NCI-H128 (cell line): Measurements from ENCODE around the gene CCDC87.
"Not testable (repeated sequence)": the region's sequence is repeated elsewhere in the genome, so short reads cannot be mapped to it uniquely, and the experiment has no call there.

Source experiments
- DNase-seq: peaks from one replicate; lab custom pipeline; 2025; ENCODE audit not compliant: unreplicated experiment; lab: John Stamatoyannopoulos, UW

The CCDC87 gene

GRCh38 chr11:66592457-66593302, at the start of gene CCDC87, which contains the start of gene CCS:
Gene CCDC87, minus strand, starts transcription at chr11:66593063. Its CDS starts 48 bp downstream, at chr11:66593015.
Gene CCS, plus strand, starts transcription at chr11:66593185. Its CDS starts 77 bp downstream, at chr11:66593262.
- peak; percentile 86 for DNase-seq

- no peak for DNase-seq
Observed at GRCh38 chr11:66641834-66642233, 49.0 kb upstream of the CCDC87 start.

GRCh38 chr11:66639814-66640340, 47.0 kb upstream of the CCDC87 start:
- DNase-seq, result not testable (repeated sequence)

GRCh38 chr11:66639066-66639813, 46.4 kb upstream of the CCDC87 start:
- no peak for DNase-seq

- DNase-seq, result peak; percentile 99
Observed at GRCh38 chr11:66638177-66639065, 45.6 kb upstream of the CCDC87 start, which contains the start of gene RBM4. Gene RBM4, plus strand, starts transcription at chr11:66638703. Its CDS starts 1,009 bp downstream, at chr11:66639712.

GRCh38 chr11:66637557-66638176, 44.8 kb upstream of the CCDC87 start:
- no peak for DNase-seq

- DNase-seq, result no peak
Observed at GRCh38 chr11:66636411-66636810, 43.5 kb upstream of the CCDC87 start.

- DNase-seq, result no peak
Observed at GRCh38 chr11:66632952-66633351, 40.1 kb upstream of the CCDC87 start.

- DNase-seq, result no peak
Observed at GRCh38 chr11:66631883-66632282, 39.0 kb upstream of the CCDC87 start.

GRCh38 chr11:66629356-66629755, 36.5 kb upstream of the CCDC87 start:
- no peak for DNase-seq

GRCh38 chr11:66628061-66628603, 35.3 kb upstream of the CCDC87 start:
- DNase-seq, result no peak

- no peak for DNase-seq
Observed at GRCh38 chr11:66626926-66627325, 34.1 kb upstream of the CCDC87 start.

- DNase-seq, result no peak
Observed at GRCh38 chr11:66626382-66626781, 33.5 kb upstream of the CCDC87 start.

- no peak for DNase-seq
Observed at GRCh38 chr11:66625752-66626149, 32.9 kb upstream of the CCDC87 start.

GRCh38 chr11:66625041-66625751, 32.3 kb upstream of the CCDC87 start:
- DNase-seq, result no peak

GRCh38 chr11:66624450-66624849, 31.6 kb upstream of the CCDC87 start:
- DNase-seq, result no peak

GRCh38 chr11:66619080-66619554, 26.3 kb upstream of the CCDC87 start:
- no peak for DNase-seq

GRCh38 chr11:66617155-66617834, 24.4 kb upstream of the CCDC87 start:
- no peak for DNase-seq
